A549 (cell line): Measurements from ENCODE around the gene ETV3L. TPM values are rescaled to one million over a fixed set of nuclear protein-coding genes. Genes with fewer than 3 reads are reported as not detected.
A peak's percentile ranks its signal among the peaks of the same experiment; 100 is the strongest.
"Not testable (repeated sequence)": the region's sequence is repeated elsewhere in the genome, so short reads cannot be mapped to it uniquely, and the experiment has no call there.

ENCODE experiments used
- ATAC-seq, 2 experiments: fragments of 200-7000 bp in 1 of 2; fragments of >200 bp in 1 of 2; cut with Nextera tagmentation in 1 of 2; cut with Tn5 transposase in 1 of 2; 3 replicates each; pipeline versions ENCODE4 v1.8.0 to v1.9.1; 2018 to 2020; ENCODE audit warnings: mild to moderate bottlenecking in 1 of 2, moderate library complexity in 1 of 2
- CTCF ChIA-PET: fragments of 300-600 bp; sonication (Branson Sonifier 250); formaldehyde crosslinking; extraction: SDS; loops from one replicate; lab custom pipeline; 2021; ENCODE audit warnings: antibody characterized with exemption, inconsistent platforms; lab: Yijun Ruan, JAX
- POLR2A ChIA-PET: fragments of 350-600 bp; formaldehyde crosslinking; extraction: SDS; loops from one replicate; lab custom pipeline; 2021; ENCODE audit warnings: antibody characterized with exemption, inconsistent platforms; lab: Yijun Ruan, JAX
- DNase-seq, 2 experiments: peaks; one replicate each; pipeline versions ENCODE4 v3.0.0 to v3.0.0-alpha.2; 2011 to 2016; ENCODE audit warnings: low read depth in 1 of 2, low spot score in 1 of 2
- FAIRE-seq: peaks from 2 replicates; lab custom pipeline; 2011; peaks lifted over from hg19 to GRCh38; lab: Jason Lieb, UNC
- H3K27ac ChIP-seq, 2 experiments: fragments of >200 bp; sonication (Bioruptor Twin); formaldehyde crosslinking; 3 replicates each; pipeline ENCODE4 v1.5.1; 2016 to 2017
- H3K4me1 ChIP-seq: fragments of >200 bp; sonication (Bioruptor Twin); formaldehyde crosslinking; 3 replicates; pipeline ENCODE4 v1.6.1; 2016
- H3K4me2 ChIP-seq: fragments of >200 bp; sonication (Bioruptor Twin); formaldehyde crosslinking; 3 replicates; pipeline ENCODE4 v1.6.1; 2016
- H3K4me3 ChIP-seq: fragments of >200 bp; sonication (Bioruptor Twin); formaldehyde crosslinking; 3 replicates; pipeline ENCODE4 v1.5.1; 2016
- H3K9me3 ChIP-seq: fragments of >200 bp; sonication (Bioruptor Twin); formaldehyde crosslinking; 3 replicates; pipeline ENCODE4 v1.6.1; 2016
- BHLHE40 ChIP-seq: IDR thresholded peaks from 2 replicates; pipeline ENCODE4 v1.6.1; 2012; ENCODE audit warnings: low read depth, low read length, inconsistent platforms
- CBX8 ChIP-seq: fragments of 200-600 bp; sonication (generic); IDR thresholded peaks from 2 replicates; pipeline ENCODE4 v1.6.1; 2016
- CEBPB ChIP-seq, 2 experiments: fragments of >200 bp in 1 of 2; sonication (Bioruptor Twin) in 1 of 2; formaldehyde crosslinking in 1 of 2; IDR thresholded peaks; 2 replicates each; pipeline ENCODE4 v1.6.1; 2012 to 2016
- CHD4 ChIP-seq: fragments of 200-600 bp; sonication (generic); IDR thresholded peaks from 2 replicates; pipeline ENCODE4 v1.6.1; 2016; ENCODE audit warnings: antibody characterized with exemption, mild to moderate bottlenecking, borderline replicate concordance
- ELK1 ChIP-seq: fragments of 150-350 bp; IDR thresholded peaks from 2 replicates; pipeline ENCODE4 v1.6.1; 2014; ENCODE audit warnings: low read depth, mild to moderate bottlenecking, low read length
- FOSB ChIP-seq: fragments of 250-450 bp; sonication (Bioruptor Pico); IDR thresholded peaks from 2 replicates; pipeline ENCODE4 v1.5.0; 2020; ENCODE audit warnings: mild to moderate bottlenecking, moderate library complexity
- GATA3 ChIP-seq: IDR thresholded peaks from 2 replicates; pipeline ENCODE4 v1.6.1; 2012; ENCODE audit warnings: borderline replicate concordance
- HDAC2 ChIP-seq: fragments of 200-600 bp; sonication (generic); IDR thresholded peaks from 2 replicates; pipeline ENCODE4 v1.6.1; 2016
- HES2 ChIP-seq: fragments of >200 bp; sonication (Bioruptor Twin); formaldehyde crosslinking; IDR thresholded peaks from 2 replicates; pipeline ENCODE4 v1.6.1; 2016
- HOXB13 ChIP-seq: fragments of 250-450 bp; sonication (Bioruptor Pico); IDR thresholded peaks from 2 replicates; pipeline ENCODE4 v1.5.0; 2020; ENCODE audit warnings: low read depth, mild to moderate bottlenecking, moderate library complexity
- JUNB ChIP-seq: fragments of >200 bp; sonication (Bioruptor Twin); formaldehyde crosslinking; IDR thresholded peaks from 2 replicates; pipeline ENCODE4 v1.6.1; 2016
- KDM1A ChIP-seq: fragments of 200-600 bp; sonication (generic); IDR thresholded peaks from 2 replicates; pipeline ENCODE4 v1.6.1; 2016; ENCODE audit warnings: low read depth, mild to moderate bottlenecking
- KDM5A ChIP-seq: fragments of 200-600 bp; sonication (generic); IDR thresholded peaks from 2 replicates; pipeline ENCODE4 v1.6.1; 2016; ENCODE audit warnings: antibody characterized with exemption, mild to moderate bottlenecking
- MAFK ChIP-seq: fragments of 450-650 bp; IDR thresholded peaks from 2 replicates; pipeline ENCODE4 v1.6.1; 2014; ENCODE audit not compliant: partially characterized antibody
- MAZ ChIP-seq: fragments of 150-350 bp; IDR thresholded peaks from 2 replicates; pipeline ENCODE4 v1.6.1; 2014; ENCODE audit warnings: antibody characterized with exemption, low read depth, low read length, borderline replicate concordance
- PBX3 ChIP-seq: IDR thresholded peaks from 2 replicates; pipeline ENCODE4 v1.6.1; 2012
- PHF8 ChIP-seq: fragments of 200-600 bp; sonication (generic); IDR thresholded peaks from 2 replicates; pipeline ENCODE4 v1.6.1; 2016; ENCODE audit warnings: low read depth, mild to moderate bottlenecking, antibody characterized with exemption, moderate library complexity, borderline replicate concordance
- POLR2A ChIP-seq: IDR thresholded peaks from 2 replicates; pipeline ENCODE4 v1.6.1; 2012; ENCODE audit warnings: mild to moderate bottlenecking, low read length
- POLR2AphosphoS2 ChIP-seq: conservative IDR thresholded peaks from 2 replicates; pipeline ENCODE4 v1.6.1; 2012; ENCODE audit warnings: low read length, improper control_type of control experiment, inconsistent platforms
- RARB ChIP-seq: fragments of 250-450 bp; sonication (Bioruptor Pico); IDR thresholded peaks from 2 replicates; pipeline ENCODE4 v1.8.0; 2021; ENCODE audit warnings: mild to moderate bottlenecking, moderate library complexity
- RNF2 ChIP-seq: fragments of 200-600 bp; sonication (generic); IDR thresholded peaks from 2 replicates; pipeline ENCODE4 v1.6.1; 2016; ENCODE audit warnings: low read depth, mild to moderate bottlenecking, antibody characterized with exemption, moderate library complexity, borderline replicate concordance
- SMC3 ChIP-seq: fragments of >200 bp; sonication (Bioruptor Twin); formaldehyde crosslinking; IDR thresholded peaks from 3 replicates; pipeline ENCODE4 v1.6.1; 2018; ENCODE audit warnings: inconsistent platforms
- TFCP2L1 ChIP-seq: fragments of 250-450 bp; sonication (Bioruptor Pico); IDR thresholded peaks from 2 replicates; pipeline ENCODE4 v1.5.0; 2021; ENCODE audit warnings: mild to moderate bottlenecking
- ZC3H11A ChIP-seq: fragments of 450-650 bp; IDR thresholded peaks from 2 replicates; pipeline ENCODE4 v1.6.1; 2014; ENCODE audit warnings: antibody characterized with exemption, mild to moderate bottlenecking
- ZFP36 ChIP-seq: fragments of 450-650 bp; IDR thresholded peaks from 2 replicates; pipeline ENCODE4 v1.6.1; 2014; ENCODE audit warnings: borderline replicate concordance; ENCODE audit not compliant: partially characterized antibody
- ZNF302 ChIP-seq: fragments of 250-450 bp; sonication (Bioruptor Pico); IDR thresholded peaks from 2 replicates; pipeline ENCODE4 v1.9.0; 2021; ENCODE audit warnings: inconsistent platforms, mild to moderate bottlenecking, moderate library complexity
- WGBS: methylation state at CpG from one replicate; pipeline ENCODE4 v1.1.6; 2017; ENCODE audit errors: missing lambda C conversion rate; 5-methylcytosine and 5-hydroxymethylcytosine counted together
- polyA plus RNA-seq, 4 experiments: library from polyadenylated mRNA; depleted of rRNA in 3 of 4; stranded (reverse); fragments of >200 nt; fragmentation: RNase III in 1 of 4; extraction: RNeasy Plus Mini Kit Qiagen cat#74134 plus additional on column Dnase treatment in 1 of 4; gene quantifications; 2 replicates in 3 of 4; 3 replicates in 1 of 4; pipeline ENCODE4 v1.2.3, GENCODE V29; 2011 to 2017

ETV3L gene
- polyA plus RNA-seq, 2 of the 4 experiments (the other 2 are of a cell fraction): not detected

GRCh38 chr1:157073944-157074685, 25.5 kb downstream of the ETV3L start (continued):
- no peak for TF ChIP-seq PBX3
- TF ChIP-seq GATA3: no peak
- TF ChIP-seq ZNF302: no peak
- peak; percentile 29; the same call in 1 of the 3 replicates for TF ChIP-seq SMC3
- TF ChIP-seq MAFK: no peak
- no peak for TF ChIP-seq HOXB13 (CRISPR knock-in tag)
- TF ChIP-seq JUNB: no peak
- no peak for TF ChIP-seq KDM1A
- no peak for TF ChIP-seq POLR2AphosphoS2
- no peak for TF ChIP-seq RARB
- no peak for TF ChIP-seq RNF2

GRCh38 chr1:157069601-157070000, 30.0 kb downstream of the ETV3L start:
- DNase-seq (no peak), ATAC-seq (no peak), FAIRE-seq (no peak)
- Histone ChIP-seq H3K4me1 (peaks cover 4% of the 10 kb centered on the region; the same call in 2 of the 3 replicates), H3K27ac (no peak overlapping the region), H3K4me3 (no peak overlapping the region), H3K4me2 (no peak overlapping the region), H3K9me3 (no peaks in the 10 kb centered on the region)
- POLR2A ChIA-PET: no interaction called here
- TF ChIP-seq BHLHE40: no peak
- TF ChIP-seq CHD4: no peak
- TF ChIP-seq MAZ: no peak
- no peak for TF ChIP-seq POLR2A
- no peak for TF ChIP-seq HDAC2
- no peak for TF ChIP-seq ELK1
- no peak for TF ChIP-seq KDM5A
- TF ChIP-seq SMC3: no peak
- no peak for TF ChIP-seq HES2
- no peak for TF ChIP-seq PHF8
- TF ChIP-seq ZFP36: no peak
- no peak for TF ChIP-seq MAFK
- TF ChIP-seq FOSB (CRISPR knock-in tag): no peak
- TF ChIP-seq CBX8: no peak
- TF ChIP-seq ZC3H11A: no peak
- no peak for TF ChIP-seq CEBPB (IDR thresholded peaks at IDR 0.05)
- TF ChIP-seq TFCP2L1 (CRISPR knock-in tag): no peak
- CTCF ChIA-PET: interaction anchor here (0.6 to 1.6 kb wide), 4 partner anchors 18 to 86 kb away, joined by 3 to 11 read pairs (median 4); no protein-coding TSS in a partner anchor
- WGBS: 32% methylated on average over 2 of the region's 2 CpGs

GRCh38 chr1:157059241-157059640, 40.4 kb downstream of the ETV3L start:
- WGBS: 26% methylated on average over 3 of the region's 3 CpGs
- FAIRE-seq, H3K4me1 ChIP-seq, DNase-seq, H3K27ac ChIP-seq, H3K4me2 ChIP-seq, H3K4me3 ChIP-seq, H3K9me3 ChIP-seq, POLR2A ChIA-PET, CTCF ChIA-PET, ATAC-seq: not testable (repeated sequence)
